ENCODE data around the gene MPP2. TPM values are rescaled to one million over a fixed set of nuclear protein-coding genes. Genes with fewer than 3 reads are reported as not detected.
A peak's percentile ranks its signal among the peaks of the same experiment; 100 is the strongest.
"Not testable (repeated sequence)": the region's sequence is repeated elsewhere in the genome, so short reads cannot be mapped to it uniquely, and the experiment has no call there.

The MPP2 gene
- total RNA-seq, 2 donors from 2014 or later, result 10.7 to 15.0 TPM

- Histone ChIP-seq H3K4me3 (no peak overlapping the region), H3K9me3 (no peaks in the 10 kb centered on the region), H3K4me1 (ENCODE audit: control insufficient read depth in 1 of 2, low read depth in 2 of 2) (peaks cover 18 to 39% of the 10 kb centered on the region in 2 donors), H3K27ac (no peak overlapping the region), H3K36me3 (no peaks in the 10 kb centered on the region), H3K27me3 (replicated peaks; ENCODE audit: insufficient read depth) (no peaks in the 10 kb centered on the region)
- TF ChIP-seq CTCF (IDR thresholded peaks at IDR 0.05), result no peak
- no peak for ATAC-seq (ENCODE audit: insufficient number of reproducible peaks, low FRiP score, low read depth)
- DNase-seq (ENCODE audit: low spot score), result no peak
Measured at GRCh38 chr17:43844241-43844640, 63.1 kb downstream of the MPP2 start.

GRCh38 chr17:43842975-43843325 lies 64.4 kb downstream of the MPP2 start:
- no peak for DNase-seq (ENCODE audit: low spot score)
- no peak overlapping the region for H3K27ac ChIP-seq

GRCh38 chr17:43842091-43842974 lies 65.0 kb downstream of the MPP2 start:
- H3K36me3 ChIP-seq; ATAC-seq (ENCODE audit: insufficient number of reproducible peaks, low FRiP score, low read depth); H3K9me3 ChIP-seq; H3K27ac ChIP-seq; DNase-seq (ENCODE audit: low spot score); H3K27me3 ChIP-seq (replicated peaks; ENCODE audit: insufficient read depth): not testable (repeated sequence)
- Histone ChIP-seq H3K4me1 (ENCODE audit: control insufficient read depth in 1 of 2, low read depth in 2 of 2) (peaks cover 18 to 39% of the 10 kb centered on the region in 2 donors), H3K4me3 (peak overlapping the region; percentile 26)

More at GRCh38 chr17:43842975-43843325, 64.4 kb downstream of the MPP2 start:
- no peak overlapping the region for H3K4me3 ChIP-seq
- H3K9me3 ChIP-seq, result no peaks in the 10 kb centered on the region
- H3K4me1 ChIP-seq (ENCODE audit: control insufficient read depth in 1 of 2, low read depth in 2 of 2), result peaks cover 18 to 39% of the 10 kb centered on the region in 2 donors
- no peaks in the 10 kb centered on the region for H3K36me3 ChIP-seq
- TF ChIP-seq CTCF (IDR thresholded peaks at IDR 0.05), result no peak
- no peak for ATAC-seq (ENCODE audit: insufficient number of reproducible peaks, low FRiP score, low read depth)
- no peaks in the 10 kb centered on the region for H3K27me3 ChIP-seq (replicated peaks; ENCODE audit: insufficient read depth)

GRCh38 chr17:43841282-43841681 lies 66.1 kb downstream of the MPP2 start:
- no peak for TF ChIP-seq CTCF (IDR thresholded peaks at IDR 0.05)

GRCh38 chr17:43840814-43841213 lies 66.5 kb downstream of the MPP2 start:
- no peak for DNase-seq (ENCODE audit: low spot score)
- H3K27ac ChIP-seq, result peak overlapping the region; percentile 56 to 60
- peak overlapping the region; percentile 26 for H3K4me3 ChIP-seq
- ATAC-seq (ENCODE audit: insufficient number of reproducible peaks, low FRiP score, low read depth), result no peak
- H3K27me3 ChIP-seq (replicated peaks; ENCODE audit: insufficient read depth), result no peaks in the 10 kb centered on the region
- TF ChIP-seq CTCF (IDR thresholded peaks at IDR 0.05), result peak; percentile 11
- peaks cover 15 to 32% of the 10 kb centered on the region in 2 donors for H3K4me1 ChIP-seq (ENCODE audit: control insufficient read depth in 1 of 2, low read depth in 2 of 2)
- no peaks in the 10 kb centered on the region for H3K9me3 ChIP-seq
- no peaks in the 10 kb centered on the region for H3K36me3 ChIP-seq

More at GRCh38 chr17:43841282-43841681, 66.1 kb downstream of the MPP2 start:
- DNase-seq (ENCODE audit: low spot score) (no peak), ATAC-seq (ENCODE audit: insufficient number of reproducible peaks, low FRiP score, low read depth) (no peak)
- Histone ChIP-seq H3K4me3 (peak overlapping the region; percentile 26), H3K4me1 (ENCODE audit: control insufficient read depth in 1 of 2, low read depth in 2 of 2) (peaks cover 18 to 36% of the 10 kb centered on the region in 2 donors), H3K9me3 (no peaks in the 10 kb centered on the region), H3K27ac (peak overlapping the region; percentile 56 to 60), H3K36me3 (no peaks in the 10 kb centered on the region), H3K27me3 (replicated peaks; ENCODE audit: insufficient read depth) (no peaks in the 10 kb centered on the region)
